Central memory CD8-positive, alpha-beta T cell (primary cell): ENCODE measurements around the gene KCNAB2.
A peak's percentile ranks its signal among the peaks of the same experiment; 100 is the strongest.

Experiments used
- ATAC-seq: fragments of 150-1000 bp; cut with Tn5 transposase; replicated peaks from 2 replicates; pipeline ENCODE4 v1.10.0; 2022; ENCODE audit warnings: mild to moderate bottlenecking, moderate FRiP score, moderate number of reproducible peaks; ENCODE audit not compliant: poor library complexity, severe bottlenecking; ENCODE audit errors: extremely low read depth
- DNase-seq, 2 donors: peaks; one replicate each; pipeline ENCODE4 v3.0.0; 2021; ENCODE audit warnings: low spot score in 2 of 2
- H3K27ac Mint-ChIP-seq: one replicate; pipeline ENCODE4 v1.8.0; 2022; ENCODE audit warnings: low read depth, mild to moderate bottlenecking, moderate library complexity, mixed read lengths
- H3K27me3 Mint-ChIP-seq: one replicate; pipeline ENCODE4 v1.8.0; 2022; ENCODE audit warnings: mixed read lengths
- H3K36me3 Mint-ChIP-seq: one replicate; pipeline ENCODE4 v1.8.0; 2022; ENCODE audit warnings: mild to moderate bottlenecking, moderate library complexity, mixed read lengths; ENCODE audit not compliant: insufficient read depth
- H3K4me1 Mint-ChIP-seq: one replicate; pipeline ENCODE4 v1.8.0; 2022; ENCODE audit warnings: mixed read lengths
- H3K4me3 Mint-ChIP-seq: one replicate; pipeline ENCODE4 v1.8.0; 2022; ENCODE audit warnings: mild to moderate bottlenecking, moderate library complexity, mixed read lengths
- H3K9me3 Mint-ChIP-seq: one replicate; pipeline ENCODE4 v1.8.0; 2022; ENCODE audit warnings: mixed read lengths

Gene KCNAB2

GRCh38 chr1:6101826-6102531 is 56.3 kb downstream of the KCNAB2 start:
- DNase-seq (no peak), ATAC-seq (no peak)
- no peaks in the 10 kb centered on the region for H3K9me3 Mint-ChIP-seq
- H3K4me1 Mint-ChIP-seq = peaks cover 20% of the 10 kb centered on the region
- H3K36me3 Mint-ChIP-seq = peaks cover 8% of the 10 kb centered on the region
- no peak overlapping the region for H3K4me3 Mint-ChIP-seq
- H3K27me3 Mint-ChIP-seq = no peaks in the 10 kb centered on the region
- H3K27ac Mint-ChIP-seq = no peak overlapping the region

GRCh38 chr1:6102532-6102845 is 56.8 kb downstream of the KCNAB2 start:
- ATAC-seq (no peak), DNase-seq (no peak)
- peaks cover 1% of the 10 kb centered on the region for H3K27me3 Mint-ChIP-seq
- no peak overlapping the region for H3K4me3 Mint-ChIP-seq
- peaks cover 5% of the 10 kb centered on the region for H3K36me3 Mint-ChIP-seq
- H3K4me1 Mint-ChIP-seq = peaks cover 18% of the 10 kb centered on the region
- H3K27ac Mint-ChIP-seq = no peak overlapping the region
- no peaks in the 10 kb centered on the region for H3K9me3 Mint-ChIP-seq

- H3K4me1 Mint-ChIP-seq = peaks cover 13% of the 10 kb centered on the region
- H3K4me3 Mint-ChIP-seq = no peak overlapping the region
- ATAC-seq = no peak
- H3K27me3 Mint-ChIP-seq = peaks cover 9% of the 10 kb centered on the region
- peaks cover 5% of the 10 kb centered on the region for H3K36me3 Mint-ChIP-seq
- DNase-seq = no peak
- no peaks in the 10 kb centered on the region for H3K9me3 Mint-ChIP-seq
- no peak overlapping the region for H3K27ac Mint-ChIP-seq
Measured at GRCh38 chr1:6103111-6103853, 57.6 kb downstream of the KCNAB2 start.

GRCh38 chr1:6103854-6104530 is 58.3 kb downstream of the KCNAB2 start:
- no peaks in the 10 kb centered on the region for H3K9me3 Mint-ChIP-seq
- peaks cover 9% of the 10 kb centered on the region for H3K4me1 Mint-ChIP-seq
- peaks cover 2% of the 10 kb centered on the region for H3K36me3 Mint-ChIP-seq
- no peak overlapping the region for H3K27ac Mint-ChIP-seq
- DNase-seq (no peak), ATAC-seq (no peak)
- peaks cover 15% of the 10 kb centered on the region for H3K27me3 Mint-ChIP-seq
- no peak overlapping the region for H3K4me3 Mint-ChIP-seq

GRCh38 chr1:6104631-6105030 is 58.9 kb downstream of the KCNAB2 start:
- peaks cover 2% of the 10 kb centered on the region for H3K36me3 Mint-ChIP-seq
- H3K9me3 Mint-ChIP-seq = no peaks in the 10 kb centered on the region
- H3K4me3 Mint-ChIP-seq = no peak overlapping the region
- ATAC-seq (no peak), DNase-seq (no peak)
- no peak overlapping the region for H3K27ac Mint-ChIP-seq
- peaks cover 9% of the 10 kb centered on the region for H3K4me1 Mint-ChIP-seq
- peaks cover 15% of the 10 kb centered on the region for H3K27me3 Mint-ChIP-seq

- Mint-ChIP-seq H3K27me3 (peaks cover 15% of the 10 kb centered on the region), H3K27ac (no peak overlapping the region), H3K4me1 (peaks cover 9% of the 10 kb centered on the region), H3K4me3 (no peak overlapping the region), H3K9me3 (no peaks in the 10 kb centered on the region), H3K36me3 (peaks cover 2% of the 10 kb centered on the region)
- ATAC-seq = no peak
- no peak for DNase-seq
Measured at GRCh38 chr1:6105218-6105679, 59.6 kb downstream of the KCNAB2 start.

GRCh38 chr1:6105763-6106162 is 60.1 kb downstream of the KCNAB2 start:
- no peak overlapping the region for H3K27ac Mint-ChIP-seq
- DNase-seq (no peak), ATAC-seq (no peak)
- peaks cover 7% of the 10 kb centered on the region for H3K4me1 Mint-ChIP-seq
- H3K36me3 Mint-ChIP-seq = peaks cover 1% of the 10 kb centered on the region
- H3K4me3 Mint-ChIP-seq = no peak overlapping the region
- peaks cover 15% of the 10 kb centered on the region for H3K27me3 Mint-ChIP-seq
- H3K9me3 Mint-ChIP-seq = no peaks in the 10 kb centered on the region

- DNase-seq = no peak
- H3K9me3 Mint-ChIP-seq = no peaks in the 10 kb centered on the region
- peaks cover 15% of the 10 kb centered on the region for H3K27me3 Mint-ChIP-seq
- H3K27ac Mint-ChIP-seq = no peak overlapping the region
- no peak overlapping the region for H3K4me3 Mint-ChIP-seq
- H3K36me3 Mint-ChIP-seq = no peaks in the 10 kb centered on the region
- no peak for ATAC-seq
- peaks cover 2% of the 10 kb centered on the region for H3K4me1 Mint-ChIP-seq
Measured at GRCh38 chr1:6106321-6106731, 60.6 kb downstream of the KCNAB2 start.

- Mint-ChIP-seq H3K9me3 (no peaks in the 10 kb centered on the region), H3K36me3 (no peaks in the 10 kb centered on the region), H3K4me1 (no peaks in the 10 kb centered on the region), H3K27me3 (peaks cover 15% of the 10 kb centered on the region), H3K4me3 (no peak overlapping the region), H3K27ac (no peak overlapping the region)
- no peak for DNase-seq
- ATAC-seq = no peak
Measured at GRCh38 chr1:6106977-6107376, 61.3 kb downstream of the KCNAB2 start.

- ATAC-seq (no peak), DNase-seq (no peak)
- no peaks in the 10 kb centered on the region for H3K4me1 Mint-ChIP-seq
- H3K27me3 Mint-ChIP-seq = peaks cover 15% of the 10 kb centered on the region
- H3K27ac Mint-ChIP-seq = no peak overlapping the region
- no peaks in the 10 kb centered on the region for H3K9me3 Mint-ChIP-seq
- no peaks in the 10 kb centered on the region for H3K36me3 Mint-ChIP-seq
- H3K4me3 Mint-ChIP-seq = no peak overlapping the region
Measured at GRCh38 chr1:6107409-6108356, 62.0 kb downstream of the KCNAB2 start.

- Mint-ChIP-seq H3K27ac (no peak overlapping the region), H3K4me3 (no peak overlapping the region), H3K9me3 (no peaks in the 10 kb centered on the region), H3K4me1 (no peaks in the 10 kb centered on the region), H3K36me3 (no peaks in the 10 kb centered on the region), H3K27me3 (peaks cover 15% of the 10 kb centered on the region)
- no peak for ATAC-seq
- DNase-seq = no peak
Measured at GRCh38 chr1:6108476-6108875, 62.8 kb downstream of the KCNAB2 start.

GRCh38 chr1:6108937-6109614 is 63.4 kb downstream of the KCNAB2 start:
- peak; percentile 24 for ATAC-seq
- no peak for DNase-seq
- peaks cover 15% of the 10 kb centered on the region for H3K27me3 Mint-ChIP-seq
- no peak overlapping the region for H3K27ac Mint-ChIP-seq
- no peaks in the 10 kb centered on the region for H3K4me1 Mint-ChIP-seq
- no peaks in the 10 kb centered on the region for H3K9me3 Mint-ChIP-seq
- no peak overlapping the region for H3K4me3 Mint-ChIP-seq
- H3K36me3 Mint-ChIP-seq = no peaks in the 10 kb centered on the region
